Neuron (in vitro differentiated cells): ENCODE measurements around the gene HS6ST3.

Experiments
- H2AFZ ChIP-seq: one replicate; pipeline ENCODE4 v1.6.1; 2013; ENCODE audit warnings: low read depth, mild to moderate bottlenecking, inconsistent platforms, low read length, moderate library complexity
- H3K27me3 ChIP-seq: one replicate; pipeline ENCODE4 v1.6.1; 2013; ENCODE audit warnings: low read length; ENCODE audit not compliant: insufficient read depth
- H3K36me3 ChIP-seq: one replicate; pipeline ENCODE4 v1.6.1; 2013; ENCODE audit warnings: low read length; ENCODE audit not compliant: insufficient read depth
- H3K4me1 ChIP-seq: one replicate; pipeline ENCODE4 v1.6.1; 2013; ENCODE audit warnings: low read length; ENCODE audit not compliant: insufficient read depth
- H3K4me3 ChIP-seq: 2 replicates; pipeline ENCODE4 v1.5.1; 2013; ENCODE audit warnings: mild to moderate bottlenecking, low read length, moderate library complexity
- H3K9me3 ChIP-seq: one replicate; pipeline ENCODE4 v1.6.1; 2013; ENCODE audit warnings: low read length

The HS6ST3 gene

GRCh38 chr13:96191367-96191766, 101.5 kb downstream of the HS6ST3 start:
- no peaks in the 10 kb centered on the region for H3K9me3 ChIP-seq
- H2AFZ ChIP-seq: no peak overlapping the region
- no peaks in the 10 kb centered on the region for H3K27me3 ChIP-seq
- no peaks in the 10 kb centered on the region for H3K36me3 ChIP-seq
- H3K4me1 ChIP-seq: no peaks in the 10 kb centered on the region
- H3K4me3 ChIP-seq: no peak overlapping the region

- H3K4me3 ChIP-seq: no peak overlapping the region
- H3K27me3 ChIP-seq: no peaks in the 10 kb centered on the region
- no peaks in the 10 kb centered on the region for H3K36me3 ChIP-seq
- no peaks in the 10 kb centered on the region for H3K9me3 ChIP-seq
- no peak overlapping the region for H2AFZ ChIP-seq
- H3K4me1 ChIP-seq: no peaks in the 10 kb centered on the region
Observed at GRCh38 chr13:96193728-96194310, 103.9 kb downstream of the HS6ST3 start.

GRCh38 chr13:96198038-96198437, 108.1 kb downstream of the HS6ST3 start:
- no peak overlapping the region for H2AFZ ChIP-seq

GRCh38 chr13:96199315-96199714, 109.4 kb downstream of the HS6ST3 start:
- Histone ChIP-seq H3K4me1 (no peaks in the 10 kb centered on the region), H3K36me3 (no peaks in the 10 kb centered on the region), H3K9me3 (no peaks in the 10 kb centered on the region), H3K27me3 (no peaks in the 10 kb centered on the region), H2AFZ (no peak overlapping the region), H3K4me3 (no peak overlapping the region)

More at GRCh38 chr13:96198038-96198437, 108.1 kb downstream of the HS6ST3 start:
- Histone ChIP-seq H3K9me3 (no peaks in the 10 kb centered on the region), H3K36me3 (no peaks in the 10 kb centered on the region), H3K4me3 (no peak overlapping the region), H3K4me1 (no peaks in the 10 kb centered on the region), H3K27me3 (no peaks in the 10 kb centered on the region)

GRCh38 chr13:96200810-96201209, 110.9 kb downstream of the HS6ST3 start:
- H3K4me3 ChIP-seq: no peak overlapping the region
- H3K27me3 ChIP-seq: no peaks in the 10 kb centered on the region
- H3K4me1 ChIP-seq: no peaks in the 10 kb centered on the region
- no peaks in the 10 kb centered on the region for H3K9me3 ChIP-seq
- no peaks in the 10 kb centered on the region for H3K36me3 ChIP-seq
- H2AFZ ChIP-seq: no peak overlapping the region

- no peaks in the 10 kb centered on the region for H3K9me3 ChIP-seq
- H3K4me1 ChIP-seq: no peaks in the 10 kb centered on the region
- H2AFZ ChIP-seq: no peak overlapping the region
- no peaks in the 10 kb centered on the region for H3K27me3 ChIP-seq
- no peaks in the 10 kb centered on the region for H3K36me3 ChIP-seq
- H3K4me3 ChIP-seq: no peak overlapping the region
Observed at GRCh38 chr13:96202315-96202714, 112.4 kb downstream of the HS6ST3 start.

- Histone ChIP-seq H3K27me3 (no peaks in the 10 kb centered on the region), H3K4me1 (no peaks in the 10 kb centered on the region), H3K4me3 (no peak overlapping the region), H2AFZ (no peak overlapping the region), H3K36me3 (no peaks in the 10 kb centered on the region), H3K9me3 (no peaks in the 10 kb centered on the region)
Observed at GRCh38 chr13:96203471-96203870, 113.6 kb downstream of the HS6ST3 start.

- Histone ChIP-seq H3K36me3 (no peaks in the 10 kb centered on the region), H3K4me3 (no peak overlapping the region), H3K9me3 (no peaks in the 10 kb centered on the region), H3K4me1 (no peaks in the 10 kb centered on the region), H2AFZ (no peak overlapping the region), H3K27me3 (no peaks in the 10 kb centered on the region)
Observed at GRCh38 chr13:96214824-96215445, 125.0 kb downstream of the HS6ST3 start.

- Histone ChIP-seq H3K9me3 (no peaks in the 10 kb centered on the region), H3K4me3 (no peak overlapping the region), H3K36me3 (no peaks in the 10 kb centered on the region), H3K27me3 (no peaks in the 10 kb centered on the region), H3K4me1 (no peaks in the 10 kb centered on the region), H2AFZ (no peak overlapping the region)
Observed at GRCh38 chr13:96216543-96216942, 126.6 kb downstream of the HS6ST3 start.

- Histone ChIP-seq H3K4me1 (no peaks in the 10 kb centered on the region), H3K9me3 (no peaks in the 10 kb centered on the region), H3K27me3 (no peaks in the 10 kb centered on the region), H3K36me3 (no peaks in the 10 kb centered on the region), H2AFZ (no peak overlapping the region), H3K4me3 (no peak overlapping the region)
Observed at GRCh38 chr13:96218475-96218874, 128.6 kb downstream of the HS6ST3 start.

GRCh38 chr13:96221471-96221870, 131.6 kb downstream of the HS6ST3 start:
- Histone ChIP-seq H3K4me1 (no peaks in the 10 kb centered on the region), H3K36me3 (no peaks in the 10 kb centered on the region), H2AFZ (no peak overlapping the region), H3K4me3 (no peak overlapping the region), H3K27me3 (no peaks in the 10 kb centered on the region), H3K9me3 (no peaks in the 10 kb centered on the region)

- Histone ChIP-seq H2AFZ (no peak overlapping the region), H3K4me1 (no peaks in the 10 kb centered on the region), H3K36me3 (no peaks in the 10 kb centered on the region), H3K9me3 (no peaks in the 10 kb centered on the region), H3K27me3 (no peaks in the 10 kb centered on the region), H3K4me3 (no peak overlapping the region)
Observed at GRCh38 chr13:96223231-96223630, 133.3 kb downstream of the HS6ST3 start.

- Histone ChIP-seq H3K4me3 (no peak overlapping the region), H3K27me3 (no peaks in the 10 kb centered on the region), H3K4me1 (no peaks in the 10 kb centered on the region), H3K9me3 (no peaks in the 10 kb centered on the region), H2AFZ (no peak overlapping the region), H3K36me3 (no peaks in the 10 kb centered on the region)
Observed at GRCh38 chr13:96229356-96229755, 139.4 kb downstream of the HS6ST3 start.

GRCh38 chr13:96238241-96238640, 148.3 kb downstream of the HS6ST3 start:
- Histone ChIP-seq H2AFZ (no peak overlapping the region), H3K9me3 (no peaks in the 10 kb centered on the region), H3K4me1 (no peaks in the 10 kb centered on the region), H3K36me3 (no peaks in the 10 kb centered on the region), H3K27me3 (no peaks in the 10 kb centered on the region), H3K4me3 (no peak overlapping the region)
